Brain microvascular endothelial cell (primary cell): ENCODE measurements around the gene ZGRF1.

ENCODE experiments used
- DNase-seq: peaks from one replicate; pipeline ENCODE4 v3.0.0-alpha.2; 2020
- H3K27ac ChIP-seq: fragments of 250-450 bp; sonication (Bioruptor Pico); 2 replicates; pipeline ENCODE4 v1.5.1; 2020; ENCODE audit warnings: mild to moderate bottlenecking, moderate library complexity
- H3K27me3 ChIP-seq: fragments of 250-450 bp; sonication (Bioruptor Pico); replicated peaks from 2 replicates; pipeline ENCODE4 v1.5.1; 2020; ENCODE audit warnings: mild to moderate bottlenecking
- H3K36me3 ChIP-seq: fragments of 250-450 bp; sonication (Bioruptor Pico); replicated peaks from 2 replicates; pipeline ENCODE4 v1.5.1; 2020; ENCODE audit warnings: mild to moderate bottlenecking
- H3K4me3 ChIP-seq: 2 replicates; pipeline ENCODE4 v1.5.1; 2011; ENCODE audit warnings: low read depth, mild to moderate bottlenecking, control low read depth, low read length, moderate library complexity
- in situ Hi-C: cut with HindIII; loops from 2 replicates; pipeline ENCODE4 v1.10.0; 2017; ENCODE audit warnings: low sequenced_read_pairs, low pct_ligation_motif_present
- TF ChIP-seq, protein P1 (sequence below): IDR thresholded peaks from 2 replicates; pipeline ENCODE4 v1.5.1; 2011; ENCODE audit warnings: low read depth, mild to moderate bottlenecking, moderate library complexity, low read length, control low read depth, inconsistent platforms; ENCODE audit errors: missing control alignments

ZGRF1 gene

DNA sequence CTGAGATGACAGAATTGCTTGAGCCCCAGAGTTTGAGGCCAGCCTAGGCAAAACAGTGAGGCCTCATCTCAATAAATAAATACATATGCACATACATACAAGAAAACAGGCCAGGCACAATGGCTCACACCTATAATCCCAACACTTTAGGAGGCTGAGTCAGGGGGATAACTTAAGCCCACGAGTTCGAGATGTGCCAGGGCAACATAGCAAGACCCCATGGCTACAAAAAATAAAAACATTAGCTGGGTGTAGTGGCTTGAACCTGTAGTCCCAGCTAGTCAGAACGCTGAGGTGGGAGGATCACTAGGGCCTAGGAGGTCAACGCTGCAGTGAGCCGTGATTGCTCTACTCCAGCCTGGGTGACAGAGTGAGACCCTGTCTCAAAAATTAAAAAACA, 69.2 kb downstream of the ZGRF1 start:
- no peaks in the 10 kb centered on the region for H3K36me3 ChIP-seq
- TF ChIP-seq, protein P1, sequence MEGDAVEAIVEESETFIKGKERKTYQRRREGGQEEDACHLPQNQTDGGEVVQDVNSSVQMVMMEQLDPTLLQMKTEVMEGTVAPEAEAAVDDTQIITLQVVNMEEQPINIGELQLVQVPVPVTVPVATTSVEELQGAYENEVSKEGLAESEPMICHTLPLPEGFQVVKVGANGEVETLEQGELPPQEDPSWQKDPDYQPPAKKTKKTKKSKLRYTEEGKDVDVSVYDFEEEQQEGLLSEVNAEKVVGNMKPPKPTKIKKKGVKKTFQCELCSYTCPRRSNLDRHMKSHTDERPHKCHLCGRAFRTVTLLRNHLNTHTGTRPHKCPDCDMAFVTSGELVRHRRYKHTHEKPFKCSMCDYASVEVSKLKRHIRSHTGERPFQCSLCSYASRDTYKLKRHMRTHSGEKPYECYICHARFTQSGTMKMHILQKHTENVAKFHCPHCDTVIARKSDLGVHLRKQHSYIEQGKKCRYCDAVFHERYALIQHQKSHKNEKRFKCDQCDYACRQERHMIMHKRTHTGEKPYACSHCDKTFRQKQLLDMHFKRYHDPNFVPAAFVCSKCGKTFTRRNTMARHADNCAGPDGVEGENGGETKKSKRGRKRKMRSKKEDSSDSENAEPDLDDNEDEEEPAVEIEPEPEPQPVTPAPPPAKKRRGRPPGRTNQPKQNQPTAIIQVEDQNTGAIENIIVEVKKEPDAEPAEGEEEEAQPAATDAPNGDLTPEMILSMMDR: no peak
- H3K27me3 ChIP-seq: no peaks in the 10 kb centered on the region
- no peak for DNase-seq
- H3K4me3 ChIP-seq: no peak overlapping the region
- in situ Hi-C loops: no loop called here
- H3K27ac ChIP-seq: no peak overlapping the region

DNA sequence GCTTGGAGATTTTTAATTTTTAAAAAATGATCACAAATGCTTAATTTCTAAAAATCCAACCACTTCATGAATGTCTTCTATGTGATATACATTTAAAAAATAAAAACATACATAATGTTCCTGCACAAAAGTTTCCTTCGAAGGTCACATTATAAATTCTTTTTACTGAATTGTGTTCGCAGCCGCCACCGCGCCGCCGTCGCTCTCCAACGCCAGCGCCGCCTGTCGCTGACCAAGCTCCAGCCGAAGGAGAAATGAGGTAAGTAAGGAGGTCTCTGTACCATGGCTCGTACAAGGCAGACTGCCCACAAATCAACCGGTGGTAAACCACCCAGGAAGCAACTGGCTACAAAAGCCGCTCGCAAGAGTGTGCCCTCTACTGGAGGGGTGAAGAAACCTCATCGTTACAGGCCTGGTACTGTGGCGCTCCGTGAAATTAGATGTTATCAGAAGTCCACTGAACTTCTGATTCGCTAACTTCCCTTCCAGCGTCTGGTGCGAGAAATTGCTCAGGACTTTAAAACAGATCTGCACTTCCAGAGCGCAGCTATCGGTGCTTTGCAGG, 71.9 kb downstream of the ZGRF1 start:
- no peaks in the 10 kb centered on the region for H3K27me3 ChIP-seq
- no peak overlapping the region for H3K4me3 ChIP-seq
- H3K36me3 ChIP-seq: no peaks in the 10 kb centered on the region
- no peak for DNase-seq
- TF ChIP-seq, protein P1: no peak
- in situ Hi-C loops: no loop called here
- H3K27ac ChIP-seq: no peak overlapping the region

DNA sequence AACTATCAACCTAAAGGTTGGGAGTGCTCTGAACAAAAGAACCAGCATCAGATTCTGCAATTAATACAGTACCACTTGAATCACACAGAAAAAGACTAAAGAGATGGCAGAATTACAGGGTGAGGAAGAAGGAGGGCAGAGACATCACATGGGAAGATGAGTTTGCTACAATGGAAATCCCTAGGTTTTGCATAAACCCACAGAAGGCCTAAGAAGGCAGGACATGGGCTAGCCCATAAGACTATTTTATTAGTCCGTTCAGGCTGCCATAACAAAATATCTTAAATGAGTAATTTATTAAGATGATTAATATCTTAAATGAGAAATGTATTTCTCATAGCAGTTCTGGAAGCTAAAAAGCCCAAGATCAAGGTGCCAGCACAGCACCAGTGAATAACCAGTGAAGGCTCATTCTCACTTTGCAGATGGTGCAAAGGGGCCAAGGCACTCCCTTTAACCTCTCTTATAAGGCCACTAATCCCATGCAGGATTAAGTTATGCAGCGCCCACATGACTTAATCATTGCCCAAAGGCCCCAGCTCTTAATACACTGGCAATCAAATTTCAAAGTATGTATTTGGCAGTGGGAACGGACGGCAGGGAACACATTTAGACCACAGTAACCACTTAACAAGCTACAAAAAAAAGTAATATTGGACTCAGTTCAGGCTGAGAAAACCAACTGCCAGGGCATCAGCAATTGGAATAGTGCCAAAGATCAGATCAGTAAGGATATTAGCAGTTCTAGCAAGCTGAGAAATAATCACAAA, 73.1 kb downstream of the ZGRF1 start:
- Histone ChIP-seq H3K27ac (no peak overlapping the region), H3K27me3 (no peaks in the 10 kb centered on the region), H3K4me3 (no peak overlapping the region), H3K36me3 (no peaks in the 10 kb centered on the region)
- no peak for DNase-seq
- in situ Hi-C loops: no loop called here
- TF ChIP-seq, protein P1: no peak

DNA sequence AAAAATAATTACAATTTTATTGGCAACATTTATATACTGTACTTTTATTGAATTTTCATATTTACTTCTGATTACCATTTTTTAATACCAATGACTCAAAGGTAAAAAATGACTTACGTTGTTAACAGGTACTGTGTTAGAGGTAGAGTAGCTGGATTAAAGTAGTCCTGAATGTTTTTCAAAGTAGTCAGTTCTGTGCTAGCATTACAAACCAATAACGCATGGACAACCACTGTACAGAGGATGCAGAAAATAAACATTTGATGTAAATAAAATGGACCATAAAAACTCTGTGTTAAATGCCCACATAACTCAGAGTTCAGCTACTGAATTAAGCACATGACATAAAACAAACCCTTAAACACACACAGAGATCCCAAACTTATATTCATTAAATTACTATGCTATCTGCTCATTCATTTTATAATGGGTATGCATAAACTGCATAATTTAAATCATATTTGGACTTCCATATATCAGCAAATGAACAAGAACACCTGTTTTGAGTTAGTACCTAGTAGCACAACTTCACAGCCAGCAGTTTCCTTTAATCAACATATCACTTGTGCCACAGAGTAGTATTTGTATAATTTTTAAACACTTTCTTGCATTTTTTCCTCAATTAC, 74.3 kb downstream of the ZGRF1 start:
- no peak for DNase-seq
- H3K4me3 ChIP-seq: no peak overlapping the region
- in situ Hi-C loops: no loop called here
- H3K27me3 ChIP-seq: no peaks in the 10 kb centered on the region
- no peaks in the 10 kb centered on the region for H3K36me3 ChIP-seq
- H3K27ac ChIP-seq: no peak overlapping the region
- TF ChIP-seq, protein P1: no peak

DNA sequence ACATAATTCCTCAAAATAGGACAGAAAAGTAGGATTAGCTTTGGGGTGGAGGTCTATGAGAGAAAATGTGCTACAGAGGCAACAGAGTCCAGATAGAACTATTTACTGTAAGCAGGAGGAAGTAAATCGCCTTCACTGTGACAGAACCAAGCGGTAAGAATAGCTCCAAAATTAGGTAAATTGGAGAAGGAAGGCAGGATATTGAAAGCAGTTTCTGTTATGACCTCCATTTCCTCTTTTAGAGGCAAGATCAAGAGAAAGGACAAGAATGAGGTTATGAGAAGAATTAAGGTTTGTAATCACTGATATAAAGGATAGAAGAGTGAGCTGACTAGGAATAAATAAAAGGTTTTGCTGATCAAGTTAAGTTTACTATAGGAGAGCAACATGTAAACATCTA, 76.6 kb downstream of the ZGRF1 start:
- H3K4me3 ChIP-seq: no peak overlapping the region

More for the DNA sequence above, 76.6 kb downstream of the ZGRF1 start:
- no peak for DNase-seq
- TF ChIP-seq, protein P1: no peak
- Histone ChIP-seq H3K36me3 (no peaks in the 10 kb centered on the region), H3K27me3 (no peaks in the 10 kb centered on the region), H3K27ac (no peak overlapping the region)
- in situ Hi-C loops: no loop called here
